ENCODE data around the gene ZNF284.

The ZNF284 gene

DNA sequence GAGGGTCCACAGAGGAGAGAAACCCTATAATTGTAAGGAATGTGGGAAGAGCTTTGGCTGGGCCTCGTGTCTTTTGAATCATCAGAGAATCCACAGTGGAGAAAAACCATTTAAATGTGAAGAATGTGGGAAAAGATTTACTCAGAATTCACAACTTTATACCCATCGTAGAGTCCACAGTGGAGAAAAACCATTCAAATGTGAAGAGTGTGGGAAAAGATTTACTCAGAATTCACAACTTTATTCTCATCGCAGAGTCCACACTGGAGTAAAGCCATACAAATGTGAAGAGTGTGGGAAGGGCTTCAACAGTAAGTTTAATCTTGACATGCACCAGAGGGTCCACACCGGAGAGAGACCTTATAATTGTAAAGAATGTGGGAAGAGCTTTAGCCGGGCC, 60.0 kb downstream of the ZNF284 start:
- POLR2A ChIA-PET: no interaction called here
- 100% methylated on average over 3 of the region's 5 CpGs for WGBS (ENCODE audit: insufficient coverage)
- Histone ChIP-seq H3K36me3 (ENCODE audit: control insufficient read depth in 4 of 4, insufficient read depth in 4 of 4, low read length in 3 of 4) (peaks cover 23 to 54% (median 37%) of the 10 kb centered on the region in 4 experiments), H3K9me3 (ENCODE audit: control extremely low read depth in 1 of 5, control insufficient read depth in 4 of 5, insufficient read depth in 2 of 5, low read depth in 1 of 5, low read length in 4 of 5) (peaks cover 21 to 74% (median 38%) of the 10 kb centered on the region in 5 experiments), H3K27me3 (replicated peaks in 2 of 5; ENCODE audit: control insufficient read depth in 4 of 5, insufficient read depth in 5 of 5, low read length in 4 of 5) (no peaks in the 10 kb centered on the region), H3K4me1 (ENCODE audit: control extremely low read depth in 1 of 4, control insufficient read depth in 4 of 4, insufficient read depth in 4 of 4, low read length in 3 of 4) (no peaks in the 10 kb centered on the region), H3K4me3 (ENCODE audit: control insufficient read depth in 1 of 7, extremely low read depth in 1 of 7, insufficient read depth in 4 of 7, low read depth in 2 of 7, low read length in 6 of 7) (no peak overlapping the region), H3K27ac (ENCODE audit: insufficient read depth in 1 of 2, low read depth in 1 of 2, low read length in 2 of 2, poor library complexity in 1 of 2, severe bottlenecking in 2 of 2) (no peak overlapping the region)
- CTCF ChIA-PET: no interaction called here
- DNase-seq: no peak
